Endothelial cell of umbilical vein (primary cell): ENCODE measurements around the gene HABP2. TPM values are rescaled to one million over a fixed set of nuclear protein-coding genes. Genes with fewer than 3 reads are reported as not detected.

Experiments
- BruUV-seq: library from RNA; stranded (reverse); fragments of 400-500 nt; replicated peaks from 2 replicates; lab custom pipeline; 2021; lab: Mats Ljungman, UMichigan
- CTCF ChIA-PET: fragments of 300-600, 350-600 bp; sonication (Branson Sonifier 250); formaldehyde crosslinking; loops from one replicate; lab custom pipeline; 2021; ENCODE audit warnings: antibody characterized with exemption, inconsistent platforms; lab: Charles Lee
- POLR2A ChIA-PET: fragments of 300-600, 350-600 bp; sonication (Branson Sonifier 250); formaldehyde crosslinking; loops from one replicate; lab custom pipeline; 2021; ENCODE audit warnings: antibody characterized with exemption, inconsistent platforms; lab: Charles Lee
- DNase-seq: peaks from one replicate; pipeline ENCODE4 v3.0.0-alpha.2; 2011; ENCODE audit warnings: low read depth, low spot score
- FAIRE-seq: peaks from 2 replicates; lab custom pipeline; 2011; peaks lifted over from hg19 to GRCh38; lab: Jason Lieb, UNC
- H2AFZ ChIP-seq: 2 replicates; pipeline ENCODE4 v1.6.0; 2012; ENCODE audit warnings: low read depth, low read length, control low read depth, inconsistent platforms
- H3K27ac ChIP-seq: 2 replicates; pipeline ENCODE4 v1.5.1; 2011; ENCODE audit warnings: low read depth, mild to moderate bottlenecking, control low read depth, low read length, moderate library complexity; ENCODE audit not compliant: insufficient read depth
- H3K27me3 ChIP-seq, 2 experiments: 2 replicates each; pipeline versions ENCODE4 v1.6.0 to v1.6.1; 2011; ENCODE audit warnings: low read length in 2 of 2, mixed read lengths in 1 of 2; ENCODE audit not compliant: control insufficient read depth in 2 of 2, insufficient read depth in 2 of 2
- H3K36me3 ChIP-seq, 2 experiments: 2 replicates in 1 of 2; 3 replicates in 1 of 2; pipeline ENCODE4 v1.5.1; 2011; ENCODE audit warnings: low read length in 2 of 2, mild to moderate bottlenecking in 1 of 2, moderate library complexity in 1 of 2; ENCODE audit not compliant: control insufficient read depth in 2 of 2, insufficient read depth in 2 of 2; ENCODE audit errors: extremely low read depth in 1 of 2
- H3K4me1 ChIP-seq: 3 replicates; pipeline ENCODE4 v1.5.1; 2011; ENCODE audit warnings: mild to moderate bottlenecking, low read length; ENCODE audit not compliant: control insufficient read depth, insufficient read depth; ENCODE audit errors: extremely low read depth
- H3K4me2 ChIP-seq: 2 replicates; pipeline ENCODE4 v1.6.1; 2011; ENCODE audit warnings: low read length, control low read depth, mixed read lengths; ENCODE audit not compliant: insufficient read depth
- H3K4me3 ChIP-seq, 3 experiments: fragments of 200-600 bp in 1 of 3; sonication (generic), shearing (Covaris generic) in 1 of 3; replicated peaks in 1 of 3; 2 replicates each; pipeline ENCODE4 v1.5.1; 2011 to 2016; ENCODE audit warnings: control low read depth in 3 of 3, low read length in 3 of 3, mild to moderate bottlenecking in 2 of 3, inconsistent platforms in 1 of 3, low read depth in 1 of 3, moderate library complexity in 1 of 3; ENCODE audit not compliant: insufficient read depth in 1 of 3
- H3K79me2 ChIP-seq: 2 replicates; pipeline ENCODE4 v1.6.0; 2012; ENCODE audit warnings: low read length, inconsistent platforms; ENCODE audit not compliant: control insufficient read depth, insufficient read depth
- H3K9ac ChIP-seq: replicated peaks from 2 replicates; pipeline ENCODE3; 2011; ENCODE audit warnings: low read length, control low read depth; ENCODE audit not compliant: insufficient read depth; ENCODE audit errors: extremely low read depth
- H3K9me1 ChIP-seq: replicated peaks from 3 replicates; pipeline ENCODE4 v1.6.0; 2011; ENCODE audit warnings: mild to moderate bottlenecking, low read length; ENCODE audit not compliant: control insufficient read depth, insufficient read depth; ENCODE audit errors: extremely low read depth
- H3K9me3 ChIP-seq: replicated peaks from 2 replicates; pipeline ENCODE4 v1.5.1; 2012; ENCODE audit warnings: low read length, inconsistent platforms; ENCODE audit not compliant: control insufficient read depth, insufficient read depth
- H4K20me1 ChIP-seq: replicated peaks from 2 replicates; pipeline ENCODE3; 2011; ENCODE audit warnings: mild to moderate bottlenecking, low read length; ENCODE audit not compliant: control insufficient read depth, insufficient read depth; ENCODE audit errors: extremely low read depth
- CTCF ChIP-seq, 2 donors: IDR thresholded peaks; 1 replicate in 1 of 2; 2 replicates in 1 of 2; pipeline ENCODE4 v1.5.1; 2011; ENCODE audit warnings: low read length in 2 of 2, mild to moderate bottlenecking in 2 of 2, moderate library complexity in 2 of 2, control low read depth in 1 of 2, inconsistent platforms in 1 of 2, low read depth in 1 of 2; ENCODE audit not compliant: insufficient read depth in 1 of 2; ENCODE audit errors: extremely low read depth in 1 of 2
- FOS ChIP-seq: IDR thresholded peaks from 2 replicates; pipeline ENCODE4 v1.6.1; 2011; ENCODE audit warnings: mild to moderate bottlenecking, low read length, moderate library complexity, borderline replicate concordance; ENCODE audit not compliant: insufficient read depth
- GATA2 ChIP-seq: IDR thresholded peaks from 2 replicates; pipeline ENCODE4 v1.7.0; 2011; ENCODE audit warnings: low read depth, mild to moderate bottlenecking, moderate library complexity, mixed read lengths, low read length; ENCODE audit not compliant: insufficient read length, insufficient read depth
- JUN ChIP-seq: IDR thresholded peaks from 2 replicates; pipeline ENCODE4 v1.6.1; 2011; ENCODE audit warnings: borderline replicate concordance, low read depth; ENCODE audit not compliant: insufficient read length, insufficient read depth
- MYC ChIP-seq: IDR thresholded peaks from one replicate; pipeline ENCODE4 v1.6.1; 2011; ENCODE audit warnings: mild to moderate bottlenecking, low read depth, low read length
- POLR2AphosphoS5 ChIP-seq: IDR thresholded peaks from 2 replicates; pipeline ENCODE4 v1.6.1; 2012; ENCODE audit warnings: low read depth, mild to moderate bottlenecking, control low read depth, low read length, moderate library complexity; ENCODE audit not compliant: insufficient read depth
- dilution Hi-C: fragments of 300-500 bp; cut with MboI; formaldehyde crosslinking; loops from one replicate; pipeline ENCODE4 v1.15.0; 2019; ENCODE audit warnings: low sequenced_read_pairs; ENCODE audit not compliant: extremely low pct_ligation_motif_present
- intact Hi-C: fragments of 100-400 bp; cut with micrococcal nuclease; formaldehyde crosslinking; loops from one replicate; pipeline ENCODE4 v1.10.0; 2022
- polyA plus RNA-seq, 4 experiments: library from polyadenylated mRNA; depleted of rRNA in 3 of 4; stranded (reverse) in 3 of 4; unstranded in 1 of 4; fragments of >200 nt; gene quantifications; 2 replicates each; pipeline versions ENCODE4 v1.2.1 to v1.2.3, GENCODE V29; 2011 to 2012; ENCODE audit warnings: missing spikeins in 1 of 4
- total RNA-seq: library from RNA; stranded (reverse); gene quantifications from 2 replicates; pipeline ENCODE4 v1.2.3, GENCODE V29; 2021

HABP2 gene
- total and polyA plus RNA-seq, 2 donors (not counting 3 experiments of a cell fraction or from before 2014, with no cell fraction given), result 0.04 TPM; not detected in 1

- no peaks in the 10 kb centered on the region for H3K9me3 ChIP-seq
- FAIRE-seq (no peak), DNase-seq (no peak)
- no TSS peak for BruUV-seq
- no peak overlapping the region for H3K9ac ChIP-seq
- no peaks in the 10 kb centered on the region for H4K20me1 ChIP-seq
- no peak overlapping the region for H2AFZ ChIP-seq
- TF ChIP-seq GATA2, result no peak
- no peak for TF ChIP-seq CTCF (IDR thresholded peaks at IDR 0.05; ENCODE audit: extremely low read depth in 1 of 2, insufficient read depth in 1 of 2, low read depth in 1 of 2, low read length in 2 of 2)
- no peak for TF ChIP-seq MYC
- TF ChIP-seq JUN, result no peak
- TF ChIP-seq FOS, result no peak
- no peak for TF ChIP-seq POLR2AphosphoS5
- dilution Hi-C loops, result no loop called here
- no peaks in the 10 kb centered on the region for H3K9me1 ChIP-seq
- H3K27me3 ChIP-seq, result peaks cover 2 to 19% of the 10 kb centered on the region in 2 experiments
- H3K4me2 ChIP-seq, result no peak overlapping the region
- H3K4me3 ChIP-seq, result no peak overlapping the region
- CTCF ChIA-PET, result no interaction called here
- no peaks in the 10 kb centered on the region for H3K36me3 ChIP-seq
- intact Hi-C loops, result no loop called here
- H3K27ac ChIP-seq, result no peak overlapping the region
- H3K79me2 ChIP-seq, result no peaks in the 10 kb centered on the region
- H3K4me1 ChIP-seq, result no peaks in the 10 kb centered on the region
- POLR2A ChIA-PET, result no interaction called here
Observed at GRCh38 chr10:113613977-113614690, 61.3 kb downstream of the HABP2 start.
